Brain pericyte (primary cell): ENCODE results near the gene SGPP1.
"Not testable (repeated sequence)": the region's sequence is repeated elsewhere in the genome, so short reads cannot be mapped to it uniquely, and the experiment has no call there.

Source experiments
- DNase-seq: peaks from one replicate; pipeline ENCODE4 v3.0.0-alpha.2; 2012; ENCODE audit warnings: low read depth, low spot score

SGPP1 gene

DNA sequence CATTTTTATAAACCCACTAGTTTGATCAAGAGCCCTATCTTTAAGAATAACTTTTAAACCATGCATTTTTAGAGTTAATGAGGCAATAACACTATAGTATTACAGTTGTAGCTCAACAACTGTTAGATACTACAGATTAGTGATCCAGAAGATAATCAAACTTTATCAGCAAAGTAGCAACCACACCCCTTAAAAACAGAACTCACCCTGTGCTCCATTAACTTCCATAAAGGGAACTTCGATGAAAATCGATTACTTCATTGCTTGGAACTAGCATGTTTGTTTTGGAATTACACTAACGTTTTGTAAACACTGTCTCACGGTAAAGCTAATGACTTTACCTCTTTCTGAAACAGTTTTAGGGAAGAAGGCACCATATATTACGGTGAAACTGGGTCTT is 1.4 kb downstream of the SGPP1 start:
- DNase-seq: no peak

DNA sequence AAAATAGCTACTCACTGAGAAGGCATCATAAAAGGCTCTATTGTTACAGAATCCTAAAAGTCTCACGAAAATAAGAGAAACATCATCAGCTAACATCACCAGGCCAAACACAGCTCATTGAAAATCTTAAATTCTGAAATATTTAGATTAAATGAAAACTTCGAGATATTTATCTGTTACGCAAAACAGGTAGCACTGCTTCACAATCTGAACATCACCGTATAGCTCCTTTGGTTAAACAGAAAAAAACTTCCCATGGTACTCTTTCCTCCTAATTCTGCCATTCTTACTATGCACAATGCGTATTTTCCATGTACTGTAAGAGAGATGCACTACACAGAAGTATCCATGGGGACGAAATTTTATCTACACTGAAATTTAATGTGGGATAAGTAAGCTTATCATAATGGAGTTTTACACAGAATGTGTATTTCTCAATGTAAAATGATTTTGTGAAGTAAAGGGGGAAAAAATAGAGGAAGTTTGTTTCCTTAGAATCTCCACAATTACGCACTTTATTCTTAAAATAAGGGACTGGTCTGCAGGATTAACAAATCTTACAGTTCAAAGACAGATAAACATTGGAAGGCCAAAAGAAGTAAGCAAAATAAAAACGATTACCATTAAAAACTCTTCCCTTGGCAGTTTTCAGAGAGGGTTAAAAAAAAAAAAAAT is 1.9 kb downstream of the SGPP1 start:
- DNase-seq: no peak

DNA sequence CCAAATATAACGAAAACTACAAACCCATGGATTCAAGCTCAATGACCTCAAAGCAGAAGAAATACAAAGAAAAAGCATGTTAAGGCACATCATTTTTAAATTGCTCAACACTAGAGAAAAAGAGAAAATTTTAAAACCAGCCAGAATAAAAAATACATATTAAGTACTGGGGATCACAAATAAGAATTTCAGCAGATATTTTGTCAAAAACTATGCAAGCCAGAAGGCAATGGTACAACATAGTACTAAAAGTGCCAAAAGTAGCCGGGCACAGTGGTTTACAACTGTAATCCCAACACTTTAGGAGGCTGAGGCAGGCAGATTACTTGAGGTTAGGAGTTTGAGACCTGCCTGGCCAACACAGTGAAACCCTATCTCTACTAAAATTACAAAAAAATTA is 10.2 kb downstream of the SGPP1 start:
- no peak for DNase-seq

DNA sequence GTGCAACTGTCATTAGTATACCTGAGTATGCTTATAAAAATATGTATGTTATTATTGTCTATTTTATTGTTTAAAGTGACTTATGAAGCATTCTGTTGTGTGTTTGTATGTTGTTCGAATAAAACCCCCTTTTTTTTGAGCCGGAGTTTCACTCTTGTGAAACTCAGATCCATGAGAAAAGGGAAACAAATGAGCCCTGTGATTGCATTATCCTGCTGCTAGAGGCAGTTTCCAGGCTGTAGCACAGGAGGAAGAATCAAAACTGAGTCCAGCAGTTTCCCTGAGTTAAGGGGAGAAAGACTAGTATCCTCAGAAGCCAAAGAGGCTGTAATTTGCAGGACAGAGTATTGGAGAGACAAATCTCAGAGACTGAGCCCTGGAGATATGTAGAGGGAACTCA is 12.5 kb downstream of the SGPP1 start:
- DNase-seq: no peak

DNA sequence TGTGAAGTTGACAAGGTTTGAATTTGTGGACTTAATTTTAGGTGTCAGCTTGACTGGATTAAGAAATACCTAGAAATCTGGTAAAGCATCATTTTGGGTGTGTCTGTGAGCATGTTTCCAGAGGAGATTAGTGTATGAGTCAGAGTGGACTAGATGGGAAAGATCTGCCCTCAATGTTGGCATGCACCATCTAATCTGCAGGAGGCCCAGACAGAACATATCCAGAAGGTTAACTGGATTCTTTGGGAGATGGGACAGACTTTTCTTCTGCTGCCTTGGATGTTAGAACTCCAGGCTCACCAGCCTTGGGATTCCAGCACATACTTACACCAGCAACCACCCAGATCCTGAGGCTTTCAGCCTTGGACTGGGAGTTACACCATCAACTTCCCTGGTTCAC is 14.1 kb downstream of the SGPP1 start:
- DNase-seq: no peak

DNA sequence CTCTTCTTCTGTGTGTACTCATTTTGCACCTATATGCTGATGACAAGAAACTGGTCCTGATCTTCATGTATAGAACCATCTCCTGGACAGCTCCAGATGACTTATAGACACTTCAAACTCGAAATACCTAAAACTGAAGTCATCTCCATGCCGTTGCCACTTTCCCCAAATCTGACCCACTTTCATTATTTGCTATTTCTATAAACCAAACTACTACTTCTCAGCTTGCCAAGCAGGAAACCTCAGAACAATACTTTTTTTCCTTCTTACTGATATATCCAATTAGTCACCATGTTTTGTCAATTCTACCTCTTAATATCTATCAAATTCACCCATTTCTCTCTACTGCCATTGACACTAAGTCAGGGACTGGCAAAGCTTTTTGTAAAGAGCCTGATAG is 14.8 kb downstream of the SGPP1 start:
- DNase-seq: no peak

DNA sequence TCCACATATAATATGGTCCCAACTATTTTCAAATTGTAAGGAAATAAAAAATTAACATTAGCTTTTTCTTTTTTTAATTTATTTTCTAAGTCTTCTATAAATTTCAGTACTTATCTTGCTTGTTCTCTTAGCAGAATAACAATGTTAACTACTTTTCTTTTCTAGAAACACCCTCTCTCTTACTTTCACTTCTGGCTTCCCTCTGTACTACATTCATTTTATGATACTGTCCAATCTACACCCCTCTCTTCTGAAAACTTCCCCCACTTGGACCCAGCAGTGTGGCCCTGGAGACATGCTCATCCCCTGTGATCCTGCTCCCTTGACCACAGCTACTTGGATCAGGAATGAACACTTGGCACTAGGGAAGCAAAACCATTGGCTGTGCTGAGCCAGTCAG is 15.7 kb downstream of the SGPP1 start:
- no peak for DNase-seq

DNA sequence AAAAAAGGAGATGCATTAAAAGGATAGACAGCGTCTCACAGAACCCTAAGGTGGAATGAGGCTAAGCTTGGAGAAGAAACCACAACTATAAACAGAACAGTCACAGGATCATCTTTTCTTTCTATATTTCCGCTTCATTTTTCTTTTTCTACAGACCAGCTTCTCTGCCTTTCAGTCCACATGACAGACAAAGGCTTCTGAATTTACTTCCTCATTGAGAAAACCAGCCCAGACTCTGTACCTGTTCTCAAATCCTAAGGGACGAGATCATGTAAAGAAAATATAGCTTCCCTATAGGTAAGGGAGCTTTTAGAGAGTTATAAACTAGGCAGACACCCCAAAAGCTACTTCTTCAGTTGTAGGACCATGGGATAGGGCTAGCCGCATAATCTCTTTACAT is 17.4 kb downstream of the SGPP1 start:
- DNase-seq: no peak

DNA sequence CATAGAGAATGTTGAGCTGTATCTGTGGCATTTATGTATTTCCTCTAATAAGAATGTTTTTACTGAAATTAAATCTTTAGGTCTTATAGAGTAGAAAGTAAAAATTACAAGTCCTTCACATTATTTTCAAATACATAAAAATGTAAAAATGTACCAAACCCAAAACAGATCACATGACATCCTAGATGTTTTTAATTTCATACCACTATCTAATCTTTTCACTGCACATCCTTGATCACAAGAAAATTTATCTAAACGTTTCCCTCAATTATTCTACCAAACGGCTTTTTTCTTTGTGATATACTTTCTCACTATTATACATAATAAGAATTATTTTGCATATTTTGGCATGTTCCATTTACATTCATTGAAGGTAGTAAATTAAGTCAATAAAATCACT is 18.3 kb downstream of the SGPP1 start:
- no peak for DNase-seq

DNA sequence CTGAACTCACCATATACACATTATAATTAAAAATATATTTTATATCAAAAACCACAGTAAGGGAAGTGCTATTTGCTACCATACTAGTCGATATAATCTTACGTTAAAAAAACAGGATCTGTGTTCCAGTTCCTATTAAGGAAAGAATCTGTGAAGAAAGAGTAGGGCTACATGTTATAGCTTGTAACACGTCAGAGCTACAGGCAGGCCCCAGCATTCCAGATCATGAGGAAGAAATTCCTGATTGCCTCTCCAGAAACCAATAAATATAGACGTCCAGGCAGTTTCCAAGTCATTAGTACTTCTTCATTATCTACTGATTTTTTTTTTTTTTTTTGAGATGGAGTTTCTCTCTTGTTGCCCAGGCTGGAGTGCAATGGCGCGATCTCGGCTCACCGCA is 20.6 kb downstream of the SGPP1 start:
- no peak for DNase-seq

DNA sequence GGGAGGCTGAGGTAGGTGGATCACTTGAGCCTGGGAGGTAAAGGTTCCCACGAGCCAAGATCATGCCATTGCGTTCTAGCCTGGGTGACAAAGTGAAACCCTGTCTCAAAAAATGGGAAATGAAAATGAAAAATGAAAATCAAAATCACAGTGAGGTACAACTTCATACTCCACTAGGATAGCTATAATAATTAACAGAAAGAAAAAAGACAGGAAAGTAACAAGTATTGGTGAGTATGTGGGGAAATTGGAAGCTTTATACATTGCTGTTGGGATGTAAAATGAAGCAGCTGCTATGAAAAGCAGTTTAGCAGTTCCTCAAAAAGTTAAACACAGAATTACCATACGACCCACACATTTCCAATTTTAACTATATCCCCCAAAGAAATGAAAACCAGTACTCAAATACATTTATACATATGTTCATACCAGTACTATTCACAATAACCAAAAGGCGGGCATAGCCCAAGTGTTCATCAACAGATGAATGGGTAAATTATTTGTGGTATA is 22.2 kb downstream of the SGPP1 start:
- DNase-seq: no peak

DNA sequence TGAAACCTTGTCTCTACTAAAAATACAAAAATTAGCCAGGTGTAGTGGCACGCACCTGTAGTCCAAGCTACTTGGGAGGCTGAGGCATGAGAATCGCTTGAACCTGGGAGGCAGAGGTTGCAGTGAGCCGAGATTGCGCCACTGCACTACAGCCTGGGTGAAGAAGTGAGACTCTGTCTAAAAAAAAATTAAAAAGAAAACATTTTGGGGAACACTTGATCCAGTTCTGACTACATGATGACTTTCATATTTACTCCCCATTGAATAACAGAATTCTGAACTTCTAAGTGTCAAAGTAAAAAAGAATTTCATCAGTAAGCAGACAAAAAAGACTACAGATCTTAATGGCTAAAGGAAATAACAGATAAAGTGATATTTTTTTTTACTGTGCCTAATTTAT is 25.3 kb downstream of the SGPP1 start:
- not testable (repeated sequence) for DNase-seq

DNA sequence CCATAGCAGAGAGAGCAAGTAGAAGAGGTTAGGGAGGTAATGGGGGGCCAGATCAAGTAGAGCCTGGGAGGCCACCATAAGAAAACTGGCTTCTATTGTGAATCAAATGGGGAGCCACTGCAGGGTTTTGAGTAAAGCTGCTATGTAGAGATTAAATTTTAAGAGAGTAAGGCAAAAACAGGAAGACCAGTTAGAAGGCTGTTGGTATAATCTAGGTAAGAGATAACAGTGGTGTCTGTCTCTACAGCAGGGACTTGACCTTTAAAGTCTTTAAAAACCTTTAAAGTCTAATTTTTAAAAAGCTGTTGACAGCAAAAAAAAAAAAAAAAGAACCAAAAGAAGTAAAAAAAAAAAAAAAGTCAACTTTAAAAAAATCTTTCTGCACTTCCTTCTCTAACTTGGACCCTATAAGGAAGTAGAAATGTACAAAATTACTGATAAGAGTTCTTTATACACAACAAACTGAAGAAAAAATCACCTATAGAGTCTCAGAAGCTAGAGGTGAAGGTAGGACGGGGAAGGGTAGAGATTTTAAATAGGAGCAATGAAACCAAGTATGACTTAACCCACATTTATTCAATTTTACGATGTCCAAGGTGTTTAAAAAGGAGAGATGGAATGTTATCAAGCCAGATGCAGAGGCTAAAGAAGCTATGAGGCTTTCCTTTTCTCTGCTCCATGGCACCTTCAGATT is 26.1 kb downstream of the SGPP1 start:
- DNase-seq: no peak

DNA sequence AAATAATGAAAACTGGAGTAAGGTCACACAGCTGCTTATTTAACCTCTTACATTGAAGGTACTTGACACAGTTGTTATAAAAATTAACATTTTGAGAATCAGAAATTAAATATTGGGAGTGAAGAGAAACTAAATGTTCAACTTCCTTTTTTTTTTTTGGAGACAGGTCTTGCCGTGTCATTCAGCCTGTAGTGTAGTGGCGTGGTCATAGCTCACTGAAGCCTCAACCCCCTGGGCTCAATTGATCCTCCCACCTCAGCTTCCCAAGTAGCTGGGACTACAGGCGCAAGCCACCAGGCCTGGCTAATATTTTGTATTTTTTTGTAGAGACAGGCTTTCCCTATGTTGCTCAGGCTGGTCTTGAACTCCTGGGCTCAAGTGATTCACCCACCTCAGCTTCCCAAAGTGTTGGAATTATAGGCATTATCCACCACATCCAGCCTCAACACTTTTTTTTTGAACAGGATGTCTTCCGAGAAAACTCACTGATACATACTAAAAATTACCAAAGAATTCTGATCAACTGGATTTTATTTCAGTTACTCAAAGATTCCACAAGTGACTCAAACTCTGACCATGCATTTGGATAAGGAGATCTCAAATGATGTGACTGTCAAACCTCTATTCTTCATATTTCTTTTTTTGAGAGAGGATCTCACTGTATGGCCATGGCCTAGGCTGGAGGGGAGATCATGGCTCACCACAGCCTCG is 35.4 kb downstream of the SGPP1 start:
- no peak for DNase-seq

DNA sequence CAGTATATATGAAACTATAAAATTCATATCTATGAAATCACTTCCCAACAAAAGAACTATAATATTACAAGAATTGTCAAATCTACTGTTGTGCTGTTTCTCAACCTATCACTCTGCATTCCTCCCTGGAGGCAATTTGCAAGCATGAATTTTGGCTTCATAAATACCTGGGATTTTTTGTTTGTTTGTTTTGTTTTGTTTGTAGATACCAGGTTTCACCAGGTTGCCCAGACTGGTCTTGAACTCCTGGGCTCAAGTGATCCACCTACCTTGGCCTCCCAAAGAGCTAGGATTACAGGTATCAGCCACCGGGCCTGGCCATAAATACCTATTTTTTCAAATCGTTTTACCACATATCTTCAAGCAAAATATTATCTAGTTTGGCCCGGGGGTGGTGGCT is 38.7 kb downstream of the SGPP1 start:
- no peak for DNase-seq

DNA sequence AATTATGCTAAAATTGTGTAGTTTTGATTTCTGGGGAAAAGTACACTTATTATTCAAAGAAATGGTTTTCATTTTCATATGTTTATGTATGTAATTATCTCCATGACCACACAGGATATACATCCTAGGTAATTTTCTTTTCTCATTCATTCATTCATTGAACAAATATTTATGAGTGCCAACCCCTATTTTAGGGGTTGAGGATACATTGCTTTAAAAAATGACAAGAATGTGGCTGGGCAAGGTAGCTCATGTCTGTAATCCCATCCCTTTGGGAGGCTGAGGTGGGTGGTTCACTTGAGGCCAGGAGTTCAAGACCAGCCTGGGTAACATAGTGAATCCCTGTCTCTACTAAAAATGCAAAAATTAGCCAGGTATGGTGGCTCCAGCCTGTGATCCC is 40.9 kb downstream of the SGPP1 start:
- DNase-seq: no peak

DNA sequence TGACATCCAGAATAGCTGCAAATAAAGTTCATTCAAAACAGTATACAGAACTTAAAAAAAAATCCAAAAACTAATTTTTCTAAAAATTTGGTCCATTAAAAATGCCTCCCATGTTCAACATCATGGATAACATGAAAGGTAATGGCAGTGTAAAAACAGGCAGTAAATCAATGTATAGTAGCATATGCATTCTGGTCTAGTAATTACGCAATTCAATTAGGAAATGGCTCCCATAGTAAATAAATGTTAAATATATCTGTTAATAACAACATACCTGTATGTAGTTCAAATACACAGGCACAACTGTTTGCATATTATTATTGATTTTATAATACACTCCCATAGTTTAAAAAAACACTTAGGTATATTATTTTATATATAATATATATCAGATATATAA is 42.5 kb downstream of the SGPP1 start:
- DNase-seq: no peak

DNA sequence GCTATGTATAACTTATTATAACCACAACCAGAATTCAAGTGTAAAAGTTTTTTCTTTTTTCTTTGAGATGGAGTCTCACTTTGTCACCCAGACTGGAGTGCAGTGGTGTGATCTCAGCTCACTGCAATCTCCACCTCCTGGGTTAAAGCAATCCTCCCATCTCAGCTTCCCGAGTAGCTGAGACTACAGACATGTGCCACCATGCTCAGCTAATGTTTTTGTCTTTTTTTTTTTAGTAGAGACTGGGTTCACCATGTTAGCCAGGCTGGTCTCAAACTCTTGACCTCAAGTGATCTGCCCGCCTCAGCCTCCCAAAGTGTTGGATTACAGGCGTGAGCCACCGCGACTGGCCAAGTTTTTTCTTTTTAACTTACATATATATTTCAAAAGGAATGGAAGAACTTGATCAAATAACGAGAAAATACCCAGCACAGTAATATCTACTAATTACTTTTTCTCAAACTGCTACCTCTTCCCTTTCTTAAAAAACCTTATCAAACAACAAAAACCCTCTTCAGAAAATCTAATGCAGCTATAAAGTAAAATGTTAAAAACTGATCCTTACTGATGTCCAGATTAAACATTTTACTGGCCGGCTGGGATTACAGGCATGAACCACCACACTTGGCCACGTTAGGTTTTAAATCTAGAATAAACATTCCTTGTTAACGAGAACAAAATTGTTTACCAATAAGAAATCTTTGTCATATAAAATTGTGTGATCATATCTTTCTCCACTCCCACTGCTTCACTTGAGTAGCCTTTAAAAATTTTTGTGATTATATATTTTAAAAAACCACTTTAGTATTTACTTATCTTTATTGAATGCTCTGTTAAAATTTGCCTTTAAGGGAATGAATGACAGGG is 44.9 kb downstream of the SGPP1 start:
- no peak for DNase-seq

DNA sequence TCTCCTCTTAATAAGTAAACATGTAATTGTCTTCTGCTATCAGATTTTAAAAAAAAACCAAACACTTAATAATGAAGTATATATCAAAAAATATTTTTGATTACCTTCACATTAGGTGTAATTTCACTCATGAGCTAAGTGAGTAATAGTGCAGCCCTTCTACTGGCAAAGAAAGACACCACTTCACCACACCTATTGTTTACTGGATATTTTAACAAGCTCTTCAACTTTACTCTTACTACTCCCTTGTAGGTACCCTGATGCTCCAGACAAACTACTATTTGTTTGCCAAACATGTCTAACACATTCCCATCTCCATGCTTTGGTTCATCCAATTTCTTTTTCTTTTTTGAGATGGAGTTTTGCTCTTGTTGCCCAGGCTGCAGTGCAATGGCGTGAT is 49.3 kb downstream of the SGPP1 start:
- DNase-seq: no peak

DNA sequence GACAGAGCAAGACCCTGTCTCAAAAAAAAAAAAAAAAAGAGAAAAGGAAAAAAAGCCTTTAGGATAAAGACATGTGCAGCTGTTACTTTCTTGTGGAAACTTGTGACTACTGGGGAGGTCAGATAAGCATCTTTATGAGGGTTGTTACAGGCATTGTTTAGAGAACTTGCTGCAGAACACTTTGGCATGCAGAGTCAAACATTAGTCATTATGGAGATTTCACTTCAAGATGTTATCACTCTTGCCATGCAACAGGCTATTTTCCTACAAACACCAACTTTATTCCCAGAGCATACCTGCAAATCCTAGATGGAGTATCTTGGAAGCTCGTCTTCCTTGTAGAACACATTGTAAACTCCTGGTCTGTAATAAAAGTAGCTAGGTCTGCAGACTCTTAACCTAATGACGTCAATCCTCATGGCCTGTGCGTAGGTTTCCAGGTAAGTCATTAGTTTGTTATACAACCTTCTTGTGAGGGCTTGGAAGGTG is 49.9 kb downstream of the SGPP1 start:
- DNase-seq: no peak

DNA sequence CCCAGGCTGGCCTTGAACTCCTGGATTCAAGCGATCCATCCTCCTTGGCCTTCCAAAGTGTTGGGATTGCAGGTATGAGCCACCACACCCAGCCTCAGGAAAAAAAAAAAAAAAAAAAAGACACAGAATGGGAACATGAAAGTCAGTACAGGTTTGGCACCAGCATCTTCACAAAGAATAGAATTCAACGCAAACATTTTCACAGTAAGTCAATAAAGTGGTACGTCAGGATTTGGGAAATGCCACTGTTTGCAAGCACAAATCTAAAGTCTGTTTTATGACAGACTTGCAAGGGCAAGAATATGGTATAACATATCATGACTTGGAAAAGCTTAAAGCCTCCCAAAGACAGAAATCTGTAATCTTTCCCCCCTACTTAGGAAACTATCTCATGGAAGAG is 51.2 kb downstream of the SGPP1 start:
- DNase-seq: no peak
